ENCODE measurements around the gene HPCAL1.

Gene HPCAL1

DNA sequence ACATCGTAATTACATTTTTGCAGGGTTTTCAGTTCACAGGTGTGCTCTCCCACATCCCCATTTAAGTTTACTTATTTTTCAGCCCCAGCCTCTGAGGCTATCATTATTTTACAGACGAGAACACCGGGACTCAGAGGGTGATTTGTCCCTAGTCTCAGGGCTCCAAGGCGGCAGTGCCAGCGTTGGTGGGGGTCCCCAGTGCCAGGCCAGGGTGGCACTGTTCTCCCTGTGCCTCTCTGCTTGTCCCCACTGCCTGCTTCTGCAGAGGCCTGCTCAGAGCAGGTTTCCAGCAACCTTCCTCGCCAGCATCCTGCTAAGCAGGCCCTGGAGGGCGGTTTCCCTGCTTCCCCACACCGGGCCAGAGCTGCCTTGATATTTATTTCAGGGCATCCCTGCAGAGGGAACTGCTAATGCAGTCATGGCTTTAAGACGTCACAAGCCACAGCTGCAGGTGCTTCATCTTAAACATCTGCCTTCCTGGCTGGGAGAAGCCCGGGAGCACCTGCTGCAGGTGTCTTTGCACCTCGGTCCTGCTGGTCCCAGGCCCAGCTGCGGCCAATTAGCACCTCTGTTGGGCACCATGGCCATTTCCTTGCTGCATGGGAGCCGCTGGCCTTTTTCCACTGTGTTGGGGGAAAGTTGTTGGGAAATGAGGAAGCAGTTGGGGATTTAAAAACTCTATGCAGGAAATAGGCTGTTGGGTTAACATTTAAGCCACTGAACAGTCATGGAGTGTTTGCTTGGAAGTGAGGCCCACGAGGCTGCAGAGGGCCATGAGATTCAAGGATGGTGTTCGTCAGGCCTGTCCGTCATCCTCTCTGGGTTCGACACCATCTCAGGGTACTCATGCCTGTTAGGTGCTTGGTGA lies 22.8 kb downstream of the HPCAL1 start:
- peak; percentile 18 to 23 for DNase-seq

DNA sequence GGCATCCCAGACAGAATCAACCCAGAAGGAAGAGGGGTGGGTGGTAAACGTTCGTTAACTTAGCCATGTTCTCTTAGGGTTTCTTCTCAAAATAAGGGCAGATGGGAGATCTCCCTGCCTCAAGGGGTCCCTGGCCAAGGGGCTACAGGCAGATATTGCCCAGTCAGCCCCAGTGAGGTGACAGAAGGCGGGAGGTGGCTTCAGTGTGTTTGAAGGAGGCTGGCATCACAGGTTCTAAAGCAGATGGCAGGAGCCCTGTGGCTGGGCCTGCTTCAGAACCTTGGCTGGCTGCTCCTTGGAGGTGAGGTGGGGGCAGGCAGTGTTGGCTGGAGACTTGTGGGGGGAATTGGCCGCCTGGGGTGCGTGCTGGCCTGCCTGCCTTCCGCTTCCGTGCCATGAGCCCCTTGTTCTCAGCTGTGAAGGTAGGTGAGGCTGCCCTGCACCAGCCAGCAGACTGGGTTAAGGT lies 23.5 kb downstream of the HPCAL1 start:
- DNase-seq = no peak

DNA sequence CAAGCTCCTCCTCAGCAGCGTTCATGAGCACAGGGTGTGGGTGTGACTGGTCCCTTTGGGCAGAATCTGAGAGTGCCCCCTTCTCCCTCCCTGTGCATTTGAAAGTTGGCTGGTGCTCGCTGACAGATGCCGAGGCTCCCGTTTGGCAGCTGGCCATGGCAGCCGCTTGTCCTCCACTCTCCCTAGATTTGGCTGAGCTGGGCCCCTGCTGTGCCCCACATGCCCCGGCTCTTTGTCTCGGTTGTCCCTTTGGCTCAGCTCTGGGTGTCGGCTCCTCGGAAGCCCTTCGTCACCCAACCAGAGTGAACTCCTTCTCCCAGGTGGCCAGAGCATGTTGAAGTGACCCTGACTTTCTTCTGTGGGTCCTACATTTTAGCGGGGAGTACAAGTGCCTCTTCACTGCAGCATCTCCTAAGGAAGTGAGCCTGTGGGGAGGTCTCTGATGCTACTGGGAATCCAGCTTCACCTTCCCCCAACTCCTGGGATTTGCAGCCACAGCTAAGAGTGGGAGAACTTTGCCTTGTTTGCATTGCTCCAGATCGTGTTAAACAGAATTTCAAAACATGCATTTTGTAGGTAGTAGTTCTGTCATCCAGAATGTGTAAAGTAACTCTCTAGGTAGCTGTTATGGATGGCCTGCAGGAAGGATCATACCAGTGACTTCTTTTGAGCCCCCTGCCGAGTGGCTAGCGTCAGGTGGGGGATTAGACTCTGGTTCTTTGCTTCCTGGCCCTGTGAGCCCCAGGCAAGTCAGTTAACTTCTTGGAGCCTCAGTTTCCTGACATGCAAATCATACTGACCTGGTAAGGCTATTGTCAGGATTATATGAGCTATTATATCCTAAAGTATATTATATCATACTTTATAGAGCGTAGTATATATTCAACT lies 24.2 kb downstream of the HPCAL1 start:
- no peak for DNase-seq

DNA sequence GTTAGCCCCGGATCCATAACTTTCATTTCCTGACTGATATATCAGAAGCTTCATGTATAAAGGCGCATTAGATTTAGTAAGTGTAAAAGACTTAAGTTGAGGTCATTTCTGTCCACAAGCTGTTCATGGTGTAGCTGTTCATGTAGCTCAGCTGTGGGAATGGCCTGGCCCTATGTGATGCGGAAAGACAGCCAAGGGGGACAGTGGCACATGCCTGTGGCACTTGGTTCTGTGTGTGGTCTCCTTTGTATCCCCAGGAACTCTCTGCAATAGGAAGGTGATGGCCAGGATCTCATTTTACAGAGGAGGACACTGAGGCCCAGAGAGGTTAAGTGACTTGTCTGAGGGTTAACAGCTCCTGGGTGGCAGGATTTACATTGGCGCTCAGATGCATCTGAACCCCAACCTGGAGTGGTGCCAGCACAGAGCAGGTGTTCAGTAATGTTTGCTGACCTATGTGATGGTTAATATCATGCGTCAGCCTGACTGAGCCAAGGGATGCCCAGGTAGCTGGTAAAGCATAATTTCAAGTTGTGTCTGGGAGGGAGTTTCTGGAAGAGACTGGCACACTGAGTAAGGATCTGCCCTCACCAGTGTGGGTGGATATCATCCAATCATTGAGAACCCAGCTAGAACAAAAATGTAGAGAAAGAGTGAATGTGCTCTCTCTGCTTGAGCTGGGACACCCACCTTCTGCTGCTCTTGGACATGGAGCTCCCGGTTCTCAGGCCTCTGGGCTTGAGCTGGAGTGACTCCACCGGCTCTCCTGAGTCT lies 25.4 kb downstream of the HPCAL1 start:
- no peak for DNase-seq

DNA sequence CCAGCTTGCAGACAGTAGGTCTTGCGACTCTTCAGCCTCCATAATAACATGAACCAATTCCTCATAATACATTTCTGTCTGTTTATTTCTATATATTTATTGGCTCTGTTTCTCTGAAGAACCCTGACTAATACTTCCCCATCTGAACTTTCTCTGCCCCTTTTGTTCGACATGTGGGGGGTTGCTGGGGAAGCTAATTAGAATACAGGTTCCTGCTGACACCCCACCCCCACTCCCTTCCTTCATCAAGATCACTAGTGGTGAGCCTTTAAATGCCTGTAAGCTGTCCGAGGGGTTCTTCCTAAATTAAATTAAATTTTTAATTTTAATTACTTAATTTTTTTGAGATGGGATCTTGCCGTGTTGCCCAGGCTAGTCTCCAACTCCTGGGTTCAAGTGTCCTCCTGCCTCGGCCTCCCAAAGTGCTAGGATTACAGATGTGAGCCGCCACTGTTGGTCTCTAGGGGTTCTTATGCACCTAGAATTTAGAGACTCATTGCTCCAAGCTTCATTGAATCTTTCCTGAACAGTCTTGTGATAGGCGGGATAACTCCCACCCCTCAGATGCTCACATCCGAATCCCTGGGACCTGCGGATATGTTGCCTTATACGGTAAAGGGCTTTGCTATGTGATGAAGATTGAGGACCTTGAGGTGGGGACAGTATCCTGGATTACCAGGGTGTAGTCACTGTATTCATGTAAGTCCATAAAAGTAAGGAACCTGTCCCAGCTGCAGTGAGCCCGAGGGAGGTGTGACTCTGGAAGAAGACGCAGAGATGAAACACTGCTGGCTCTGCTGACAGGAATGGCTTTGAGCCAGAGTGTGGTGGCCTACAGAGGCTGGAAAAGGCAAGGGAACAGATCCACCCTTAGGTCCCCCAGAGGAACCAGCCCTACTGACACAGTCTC lies 26.2 kb downstream of the HPCAL1 start:
- no peak for DNase-seq

DNA sequence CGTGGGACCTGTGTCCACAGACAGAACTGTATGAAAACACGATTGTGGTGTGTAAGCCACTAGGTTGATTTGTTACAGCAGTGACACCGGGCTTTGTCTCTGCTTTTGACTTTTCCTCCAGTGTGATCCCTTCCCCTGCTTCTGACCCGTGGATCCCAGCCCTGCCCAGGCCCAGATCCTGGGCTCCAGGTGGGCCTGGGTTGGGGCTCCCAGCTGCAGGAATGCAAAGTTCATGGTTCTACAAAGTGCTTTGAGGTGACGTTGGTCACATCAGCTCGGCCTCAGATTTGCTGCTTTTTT lies 26.8 kb downstream of the HPCAL1 start:
- DNase-seq = no peak

DNA sequence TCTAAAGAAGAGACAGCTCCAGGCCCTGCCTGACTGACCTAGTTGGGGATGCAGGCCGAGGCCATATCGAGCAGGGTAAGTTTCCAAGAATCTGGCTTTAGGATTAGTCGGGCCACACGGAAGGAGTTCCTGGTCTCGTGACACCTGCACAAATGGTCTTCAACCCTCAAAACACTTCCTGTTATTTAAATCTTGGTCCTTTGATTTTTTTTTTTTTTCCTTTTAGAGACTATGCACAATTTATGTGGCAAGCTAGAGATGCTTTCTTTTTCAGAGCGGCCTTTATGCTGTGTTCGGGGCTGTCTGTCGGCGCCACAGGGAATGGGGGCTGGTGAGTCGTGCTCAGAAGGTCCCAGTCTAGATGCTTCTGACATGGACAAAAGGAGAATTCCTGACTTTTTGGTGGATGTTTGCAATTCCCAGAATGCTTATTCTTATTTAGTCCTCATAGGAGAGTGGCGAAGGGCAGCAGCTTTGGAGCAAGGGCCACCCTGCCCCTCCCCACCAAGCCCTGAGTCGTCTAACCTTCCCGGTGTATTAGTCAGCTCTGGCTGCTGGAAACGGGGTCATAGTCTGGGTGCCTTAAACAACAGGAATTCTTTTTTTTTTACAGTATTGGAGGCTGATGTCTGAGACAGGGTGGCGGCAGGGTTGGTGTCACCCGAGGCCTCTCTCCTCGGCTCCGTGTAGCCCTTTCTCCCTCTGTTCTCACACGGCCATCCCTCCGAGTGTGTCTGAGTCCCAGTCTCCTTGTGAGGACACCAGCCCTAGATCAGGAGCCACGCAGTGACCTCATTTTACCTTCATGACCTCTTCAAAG lies 27.4 kb downstream of the HPCAL1 start:
- no peak for DNase-seq

DNA sequence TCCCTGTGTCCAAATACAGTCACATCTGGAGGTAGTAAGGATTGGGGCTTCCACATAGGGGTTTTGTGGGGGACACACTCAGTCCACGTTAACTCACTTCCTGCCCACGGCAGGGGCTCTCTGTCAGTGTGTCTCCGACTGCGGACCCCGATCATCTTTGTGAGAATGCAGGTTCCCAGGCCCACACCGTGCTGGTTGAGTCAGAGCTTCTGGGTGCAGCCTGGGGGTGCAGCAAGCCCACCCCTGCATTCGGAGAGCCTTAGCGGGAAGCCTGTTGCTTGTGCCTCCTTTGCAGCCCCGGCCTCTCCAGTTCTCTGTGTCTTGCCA lies 28.0 kb downstream of the HPCAL1 start:
- no peak for DNase-seq

DNA sequence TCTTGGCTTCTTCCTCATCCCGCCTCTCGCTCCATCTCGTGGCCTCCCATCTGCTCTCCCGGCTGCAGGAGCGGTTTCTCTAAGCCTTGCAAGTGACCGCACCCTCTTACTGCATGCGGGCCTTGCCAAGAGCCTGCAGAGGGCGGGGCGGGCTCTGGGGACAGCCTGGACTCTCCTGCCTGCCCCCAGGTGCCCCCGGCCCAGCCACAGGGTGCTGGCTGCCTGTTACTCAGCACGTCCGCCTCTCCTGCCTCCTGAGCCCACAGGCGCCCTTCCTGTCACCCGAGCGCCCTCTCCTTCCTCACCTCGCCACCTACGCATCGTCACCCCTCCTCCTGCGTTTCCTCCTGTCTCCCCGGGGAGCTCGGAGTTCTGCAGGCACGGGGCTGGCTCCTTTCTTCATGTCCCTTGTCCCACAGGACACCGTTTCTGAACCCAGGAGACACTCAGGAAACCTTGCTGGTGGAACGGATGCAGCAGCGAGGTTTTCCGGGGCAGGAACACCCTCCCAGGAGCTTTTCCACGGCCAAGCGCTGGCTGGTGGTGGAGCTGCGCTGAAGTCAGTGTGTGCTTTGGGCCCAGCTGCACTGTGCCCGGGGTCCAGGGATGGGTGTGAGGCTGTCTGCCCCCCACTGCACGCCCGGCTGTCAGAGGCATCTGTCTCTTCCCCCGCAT lies 28.5 kb downstream of the HPCAL1 start:
- DNase-seq = peak; percentile 63 to 77

DNA sequence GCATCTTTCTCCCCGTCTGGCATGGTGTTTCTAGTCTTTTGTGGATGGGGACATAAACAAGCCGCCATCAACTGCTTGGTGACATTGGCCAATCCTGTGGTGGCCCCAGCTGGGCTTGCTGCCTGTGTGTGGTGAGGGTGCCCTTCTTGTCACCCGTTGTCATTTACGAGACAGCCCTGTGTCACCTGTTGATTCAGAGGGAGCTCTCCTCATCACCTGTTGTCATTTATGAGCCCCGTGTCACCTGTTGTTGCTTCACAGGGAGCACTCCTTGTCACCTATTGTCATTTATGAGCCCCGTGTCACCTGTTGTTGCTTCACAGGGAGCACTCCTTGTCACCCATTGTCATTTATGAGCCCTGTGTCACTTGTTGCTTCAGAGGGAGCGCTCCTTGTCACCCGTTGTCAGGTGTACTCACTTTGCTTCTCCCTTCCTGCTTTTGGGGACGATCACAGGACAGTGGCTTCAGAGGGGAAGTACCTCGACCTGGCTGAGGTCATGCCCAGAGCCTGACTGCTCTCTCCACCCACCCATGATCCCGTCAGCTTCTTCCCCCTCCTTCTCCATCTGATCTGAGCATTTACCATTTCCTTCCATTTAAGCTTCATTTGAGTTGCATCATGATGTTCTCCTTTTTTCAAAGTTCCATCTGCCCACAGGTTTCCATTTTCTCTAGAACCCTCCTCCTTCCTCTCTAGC lies 29.1 kb downstream of the HPCAL1 start:
- peak; percentile 89 to 92 for DNase-seq

DNA sequence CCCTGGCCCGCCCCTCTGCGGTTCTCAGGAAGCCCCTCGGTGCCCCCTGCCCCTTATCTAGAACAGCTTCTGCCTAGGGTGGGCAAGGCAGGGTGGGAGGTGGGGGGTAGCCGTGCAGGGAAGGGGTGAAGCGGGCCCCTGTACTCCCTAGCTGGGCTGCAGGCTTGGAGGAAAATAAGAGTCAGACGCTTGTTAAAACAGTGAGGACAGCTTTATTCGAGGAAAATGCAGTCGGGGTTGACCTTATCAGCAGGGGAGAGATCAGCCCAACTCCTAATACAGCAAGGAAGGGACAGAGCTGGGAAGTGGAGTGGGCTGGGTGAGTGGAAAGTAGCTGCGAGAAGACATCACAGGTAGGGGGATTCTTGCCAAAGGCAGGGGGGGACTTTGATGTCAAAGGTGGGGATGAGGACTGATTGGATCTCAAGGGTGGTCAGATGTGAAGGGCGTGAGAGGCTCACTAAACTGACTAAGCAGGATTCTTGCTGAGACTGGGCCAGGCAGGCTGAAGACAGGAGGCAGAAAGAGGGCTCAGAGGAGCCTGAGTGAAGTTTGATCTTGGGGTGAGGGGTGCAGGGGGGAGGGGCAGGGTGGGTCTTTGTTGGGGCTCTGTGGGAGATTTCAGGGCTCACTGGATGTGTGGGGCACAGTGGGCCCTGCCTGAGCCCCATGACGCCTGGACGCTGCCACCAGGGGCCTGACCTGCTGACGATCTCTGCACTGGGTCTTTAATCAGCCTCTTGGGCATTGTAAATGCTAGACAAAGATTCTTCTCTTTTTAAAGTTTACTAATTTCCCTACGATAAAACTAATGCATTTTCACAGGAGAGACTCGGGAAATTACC lies 29.9 kb downstream of the HPCAL1 start:
- DNase-seq = peak in 1 of 2 experiments; percentile 57

DNA sequence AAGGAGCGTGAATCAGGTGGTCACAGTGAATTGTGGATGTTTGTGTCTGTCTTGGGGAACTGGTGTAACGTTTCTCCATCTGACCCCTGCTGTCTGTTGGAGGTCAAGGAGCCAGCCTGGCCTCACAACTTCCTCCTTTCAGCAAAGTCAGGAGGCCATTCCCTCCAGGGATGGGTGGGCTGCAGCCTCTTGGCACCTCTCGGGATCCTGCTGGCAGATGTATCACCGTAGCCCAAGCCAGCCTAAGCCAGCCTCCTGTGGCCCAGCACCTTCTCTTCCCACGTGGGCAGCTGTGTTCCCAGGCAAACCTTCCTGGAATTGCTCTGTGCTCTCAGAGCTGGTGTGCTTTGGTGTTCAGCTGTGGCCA lies 30.5 kb downstream of the HPCAL1 start:
- DNase-seq = peak in 1 of 2 experiments; percentile 14

DNA sequence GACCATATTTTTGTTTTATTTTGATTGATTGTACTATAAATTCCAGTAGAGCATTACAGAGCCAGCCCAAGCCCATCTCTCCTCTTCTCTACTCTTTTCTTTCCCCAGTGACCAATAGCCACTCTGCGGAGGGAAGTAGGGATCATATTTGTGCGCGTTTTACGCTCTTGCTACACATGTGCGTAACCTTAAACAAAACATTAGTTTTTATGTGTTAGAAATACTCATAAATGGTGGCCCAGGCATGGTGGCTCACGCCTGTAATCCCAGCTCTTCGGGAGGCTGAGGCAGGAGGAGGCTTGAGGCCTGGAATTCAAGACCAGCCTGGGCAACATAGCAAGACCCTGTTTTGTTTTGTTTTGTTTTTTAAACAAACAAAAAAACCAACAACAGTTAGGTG lies 31.3 kb downstream of the HPCAL1 start:
- no peak for DNase-seq

DNA sequence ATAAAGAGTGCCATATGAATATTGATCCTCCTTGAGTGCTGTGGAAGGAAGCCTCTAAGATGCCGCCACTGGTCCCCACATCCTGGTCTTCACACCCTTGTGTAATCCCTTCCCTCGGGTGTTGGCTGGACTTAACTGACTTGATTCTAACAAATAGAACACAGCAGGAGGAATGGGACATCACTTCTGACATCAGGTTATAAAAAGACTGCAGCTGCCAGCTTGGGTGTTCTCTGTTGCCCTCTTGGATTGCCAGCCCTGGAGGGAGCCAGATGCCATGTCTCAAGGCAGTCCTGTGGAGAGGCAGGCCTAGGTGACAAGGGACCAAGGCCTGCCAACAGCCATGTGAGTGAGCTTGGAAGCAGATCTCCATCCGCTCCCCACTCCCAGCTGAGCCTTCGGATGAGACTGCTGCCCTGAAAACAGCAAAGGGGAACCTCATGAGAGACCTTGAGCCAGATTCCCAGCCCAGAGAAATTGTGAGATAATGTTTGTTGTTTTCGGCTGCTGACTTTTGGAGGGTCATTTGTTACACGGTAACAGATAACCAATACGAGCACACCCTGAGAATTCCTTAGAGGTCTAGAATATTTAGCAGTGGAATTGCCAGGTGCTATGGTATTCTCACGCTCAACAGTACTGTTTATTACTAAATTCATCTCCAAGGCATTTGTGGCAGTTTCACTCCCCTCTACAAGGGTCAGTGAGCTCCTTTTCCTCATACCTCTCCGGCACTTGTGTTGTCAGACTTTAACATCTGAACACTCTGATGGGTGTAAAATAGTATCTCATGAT lies 32.5 kb downstream of the HPCAL1 start:
- DNase-seq = no peak

DNA sequence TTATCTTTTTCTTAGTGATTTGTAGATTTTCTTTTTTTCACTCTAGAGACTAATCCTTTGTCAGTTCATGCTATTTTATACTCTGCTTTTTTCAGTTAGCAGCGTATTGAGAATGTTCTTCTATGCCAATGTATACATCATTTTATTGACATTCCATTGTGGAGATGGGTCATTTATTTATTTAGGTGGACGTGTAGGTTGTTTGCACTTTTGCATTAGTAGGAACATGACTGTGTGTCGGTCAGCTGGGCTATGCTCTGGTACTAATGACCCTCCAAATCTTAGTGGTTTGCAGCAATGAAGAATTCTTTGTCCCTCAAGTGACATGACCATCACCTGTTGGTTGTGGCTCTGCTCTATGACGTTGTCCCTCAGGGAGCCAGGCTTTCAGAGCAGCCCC lies 33.6 kb downstream of the HPCAL1 start:
- no peak for DNase-seq

DNA sequence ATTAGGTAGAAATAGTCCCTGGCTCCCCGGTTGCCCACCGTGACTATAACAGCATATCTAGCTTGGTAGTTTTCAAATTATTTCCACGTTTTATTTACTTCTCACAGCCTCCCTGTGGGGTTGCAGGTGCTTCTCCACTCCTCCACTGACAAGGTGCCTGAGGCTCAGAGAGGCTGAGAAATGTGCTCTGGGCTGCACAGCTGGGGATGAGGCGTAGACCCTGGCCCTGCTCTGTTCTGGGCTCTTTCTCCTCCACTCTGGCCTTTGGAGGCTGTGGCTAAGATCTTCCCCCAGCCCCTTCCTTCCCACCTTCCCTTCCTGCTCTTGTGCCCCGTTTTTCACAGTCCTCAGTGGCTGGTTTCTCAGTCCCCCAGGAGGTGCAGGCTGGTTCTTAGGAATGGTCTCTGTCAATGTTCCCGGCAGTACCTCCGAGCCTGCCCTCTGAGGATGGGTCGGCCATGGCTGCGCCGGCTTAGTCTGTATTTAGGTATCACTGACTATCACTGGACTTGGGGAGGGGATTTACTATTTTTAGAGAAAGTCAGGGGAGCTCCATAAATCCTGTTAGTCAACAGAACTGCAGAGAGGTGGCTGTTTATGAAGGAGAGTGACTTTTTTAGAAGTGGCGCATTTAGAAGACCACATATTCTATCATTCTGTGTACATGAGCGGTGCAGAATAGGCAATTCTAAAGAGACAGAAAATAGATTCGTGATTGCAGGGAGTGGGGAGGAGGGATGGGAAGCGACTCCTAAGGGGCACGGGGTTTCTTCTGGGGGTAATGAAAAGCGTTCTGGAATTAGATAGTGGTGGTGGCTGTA lies 35.0 kb downstream of the HPCAL1 start:
- no peak for DNase-seq
